NCI-H82 (cell line): ENCODE data around the gene CYTH1.

Experiments
- DNase-seq: peaks from one replicate; lab custom pipeline; 2025; lab: John Stamatoyannopoulos, UW

The CYTH1 gene

GRCh38 chr17:78715000-78715771, 66.9 kb downstream of the CYTH1 start:
- no peak for DNase-seq

- DNase-seq, result no peak
Observed at GRCh38 chr17:78714534-78714933, 67.5 kb downstream of the CYTH1 start.

- no peak for DNase-seq
Observed at GRCh38 chr17:78712043-78712442, 70.0 kb downstream of the CYTH1 start.

- no peak for DNase-seq
Observed at GRCh38 chr17:78710607-78711006, 71.5 kb downstream of the CYTH1 start.

- DNase-seq, result no peak
Observed at GRCh38 chr17:78709751-78710181, 72.3 kb downstream of the CYTH1 start.

GRCh38 chr17:78709119-78709681, 72.9 kb downstream of the CYTH1 start:
- no peak for DNase-seq

- DNase-seq, result peak; percentile 79
Observed at GRCh38 chr17:78708510-78708973, 73.5 kb downstream of the CYTH1 start.

- DNase-seq, result no peak
Observed at GRCh38 chr17:78707923-78708322, 74.2 kb downstream of the CYTH1 start.

GRCh38 chr17:78707016-78707415, 75.1 kb downstream of the CYTH1 start:
- no peak for DNase-seq

- DNase-seq, result no peak
Observed at GRCh38 chr17:78706271-78706915, 75.7 kb downstream of the CYTH1 start.

GRCh38 chr17:78705071-78705470, 77.0 kb downstream of the CYTH1 start:
- DNase-seq, result no peak

- DNase-seq, result no peak
Observed at GRCh38 chr17:78704594-78704993, 77.5 kb downstream of the CYTH1 start.

GRCh38 chr17:78697554-78698343, 84.3 kb downstream of the CYTH1 start:
- no peak for DNase-seq

- DNase-seq, result no peak
Observed at GRCh38 chr17:78697122-78697521, 85.0 kb downstream of the CYTH1 start.

GRCh38 chr17:78696016-78696982, 85.8 kb downstream of the CYTH1 start:
- no peak for DNase-seq

GRCh38 chr17:78694805-78695531, 87.1 kb downstream of the CYTH1 start:
- no peak for DNase-seq

GRCh38 chr17:78693346-78694083, 88.6 kb downstream of the CYTH1 start:
- DNase-seq, result no peak

- DNase-seq, result no peak
Observed at GRCh38 chr17:78692460-78693010, 89.5 kb downstream of the CYTH1 start.

GRCh38 chr17:78689029-78689428, 93.0 kb downstream of the CYTH1 start:
- peak; percentile 29 for DNase-seq
